ENCODE results near the gene CFAP45. TPM values are rescaled to one million over a fixed set of nuclear protein-coding genes. Genes with fewer than 3 reads are reported as not detected.

Gene CFAP45
- total and polyA plus RNA-seq, 4 donors: 1.3 to 11.7 (median 9.5) TPM

GRCh38 chr1:159918352-159919200 is 18.6 kb upstream of the CFAP45 start:
- H3K4me1 ChIP-seq (ENCODE audit: control insufficient read depth, insufficient read depth, low read length): peaks cover 31% of the 10 kb centered on the region
- no peaks in the 10 kb centered on the region for H3K27me3 ChIP-seq (ENCODE audit: control insufficient read depth, insufficient read depth, low read length)
- WGBS (ENCODE audit: insufficient coverage): 87% methylated on average over 12 of the region's 13 CpGs
- H3K4me3 ChIP-seq (ENCODE audit: low read depth, low read length): no peak overlapping the region
- no peak overlapping the region for H3K27ac ChIP-seq (ENCODE audit: low read depth, low read length)
- H3K9me3 ChIP-seq (ENCODE audit: control insufficient read depth, insufficient read depth, low read length): no peaks in the 10 kb centered on the region
- DNase-seq (ENCODE audit: low read depth in 4 of 6, low spot score in 6 of 6): no peak
- H3K36me3 ChIP-seq (ENCODE audit: control insufficient read depth, insufficient read depth, low read length): peaks cover 12% of the 10 kb centered on the region

- no peak overlapping the region for H3K27ac ChIP-seq (ENCODE audit: low read depth, low read length)
- peaks cover 23% of the 10 kb centered on the region for H3K4me1 ChIP-seq (ENCODE audit: control insufficient read depth, insufficient read depth, low read length)
- H3K9me3 ChIP-seq (ENCODE audit: control insufficient read depth, insufficient read depth, low read length): no peaks in the 10 kb centered on the region
- DNase-seq (ENCODE audit: low read depth in 4 of 6, low spot score in 6 of 6): no peak
- H3K27me3 ChIP-seq (ENCODE audit: control insufficient read depth, insufficient read depth, low read length): no peaks in the 10 kb centered on the region
- WGBS (ENCODE audit: insufficient coverage): 90% methylated on average over 4 of the region's 5 CpGs
- H3K36me3 ChIP-seq (ENCODE audit: control insufficient read depth, insufficient read depth, low read length): peaks cover 6% of the 10 kb centered on the region
- H3K4me3 ChIP-seq (ENCODE audit: low read depth, low read length): no peak overlapping the region
Observed at GRCh38 chr1:159917533-159918351, 17.8 kb upstream of the CFAP45 start.

GRCh38 chr1:159916242-159917051 is 16.5 kb upstream of the CFAP45 start:
- H3K4me3 ChIP-seq (ENCODE audit: low read depth, low read length): no peak overlapping the region
- DNase-seq (ENCODE audit: low read depth in 4 of 6, low spot score in 6 of 6): peak in 2 of 6 donors; percentile 64 to 80
- no peaks in the 10 kb centered on the region for H3K27me3 ChIP-seq (ENCODE audit: control insufficient read depth, insufficient read depth, low read length)
- H3K36me3 ChIP-seq (ENCODE audit: control insufficient read depth, insufficient read depth, low read length): peaks cover 5% of the 10 kb centered on the region
- H3K9me3 ChIP-seq (ENCODE audit: control insufficient read depth, insufficient read depth, low read length): no peaks in the 10 kb centered on the region
- peaks cover 16% of the 10 kb centered on the region for H3K4me1 ChIP-seq (ENCODE audit: control insufficient read depth, insufficient read depth, low read length)
- no peak overlapping the region for H3K27ac ChIP-seq (ENCODE audit: low read depth, low read length)
- WGBS (ENCODE audit: insufficient coverage): 40% methylated on average over 4 of the region's 9 CpGs

- H3K36me3 ChIP-seq (ENCODE audit: control insufficient read depth, insufficient read depth, low read length): peaks cover 5% of the 10 kb centered on the region
- no peaks in the 10 kb centered on the region for H3K9me3 ChIP-seq (ENCODE audit: control insufficient read depth, insufficient read depth, low read length)
- peaks cover 16% of the 10 kb centered on the region for H3K4me1 ChIP-seq (ENCODE audit: control insufficient read depth, insufficient read depth, low read length)
- WGBS (ENCODE audit: insufficient coverage): 78% methylated on average over 3 of the region's 5 CpGs
- H3K27me3 ChIP-seq (ENCODE audit: control insufficient read depth, insufficient read depth, low read length): no peaks in the 10 kb centered on the region
- no peak for DNase-seq (ENCODE audit: low read depth in 4 of 6, low spot score in 6 of 6)
- H3K4me3 ChIP-seq (ENCODE audit: low read depth, low read length): no peak overlapping the region
- H3K27ac ChIP-seq (ENCODE audit: low read depth, low read length): no peak overlapping the region
Observed at GRCh38 chr1:159915571-159916241, 15.7 kb upstream of the CFAP45 start.

GRCh38 chr1:159914252-159915018 is 14.5 kb upstream of the CFAP45 start:
- 81% methylated on average over 8 of the region's 10 CpGs for WGBS (ENCODE audit: insufficient coverage)
- H3K4me1 ChIP-seq (ENCODE audit: control insufficient read depth, insufficient read depth, low read length): peaks cover 25% of the 10 kb centered on the region
- no peaks in the 10 kb centered on the region for H3K27me3 ChIP-seq (ENCODE audit: control insufficient read depth, insufficient read depth, low read length)

GRCh38 chr1:159913451-159914192 is 13.7 kb upstream of the CFAP45 start:
- Histone ChIP-seq H3K36me3 (ENCODE audit: control insufficient read depth, insufficient read depth, low read length) (no peaks in the 10 kb centered on the region), H3K27me3 (ENCODE audit: control insufficient read depth, insufficient read depth, low read length) (no peaks in the 10 kb centered on the region), H3K9me3 (ENCODE audit: control insufficient read depth, insufficient read depth, low read length) (no peaks in the 10 kb centered on the region), H3K4me3 (ENCODE audit: low read depth, low read length) (no peak overlapping the region), H3K27ac (ENCODE audit: low read depth, low read length) (no peak overlapping the region), H3K4me1 (ENCODE audit: control insufficient read depth, insufficient read depth, low read length) (peaks cover 25% of the 10 kb centered on the region)
- WGBS (ENCODE audit: insufficient coverage): 65% methylated on average over 5 of the region's 5 CpGs
- DNase-seq (ENCODE audit: low read depth in 4 of 6, low spot score in 6 of 6): peak in 1 of 6 donors; percentile 47

More at GRCh38 chr1:159914252-159915018, 14.5 kb upstream of the CFAP45 start:
- Histone ChIP-seq H3K27ac (ENCODE audit: low read depth, low read length) (no peak overlapping the region), H3K36me3 (ENCODE audit: control insufficient read depth, insufficient read depth, low read length) (peaks cover 4% of the 10 kb centered on the region), H3K4me3 (ENCODE audit: low read depth, low read length) (no peak overlapping the region), H3K9me3 (ENCODE audit: control insufficient read depth, insufficient read depth, low read length) (no peaks in the 10 kb centered on the region)
- DNase-seq (ENCODE audit: low read depth in 4 of 6, low spot score in 6 of 6): no peak

- no peak overlapping the region for H3K4me3 ChIP-seq (ENCODE audit: low read depth, low read length)
- 73% methylated on average over 4 of the region's 6 CpGs for WGBS (ENCODE audit: insufficient coverage)
- H3K9me3 ChIP-seq (ENCODE audit: control insufficient read depth, insufficient read depth, low read length): no peaks in the 10 kb centered on the region
- no peak overlapping the region for H3K27ac ChIP-seq (ENCODE audit: low read depth, low read length)
- H3K4me1 ChIP-seq (ENCODE audit: control insufficient read depth, insufficient read depth, low read length): peaks cover 21% of the 10 kb centered on the region
- no peaks in the 10 kb centered on the region for H3K36me3 ChIP-seq (ENCODE audit: control insufficient read depth, insufficient read depth, low read length)
- no peak for DNase-seq (ENCODE audit: low read depth in 4 of 6, low spot score in 6 of 6)
- no peaks in the 10 kb centered on the region for H3K27me3 ChIP-seq (ENCODE audit: control insufficient read depth, insufficient read depth, low read length)
Observed at GRCh38 chr1:159911326-159912070, 11.5 kb upstream of the CFAP45 start.

Data from spinal cord (tissue), 10 donors.